ENCODE results near the gene SEMA3B.

DNA sequence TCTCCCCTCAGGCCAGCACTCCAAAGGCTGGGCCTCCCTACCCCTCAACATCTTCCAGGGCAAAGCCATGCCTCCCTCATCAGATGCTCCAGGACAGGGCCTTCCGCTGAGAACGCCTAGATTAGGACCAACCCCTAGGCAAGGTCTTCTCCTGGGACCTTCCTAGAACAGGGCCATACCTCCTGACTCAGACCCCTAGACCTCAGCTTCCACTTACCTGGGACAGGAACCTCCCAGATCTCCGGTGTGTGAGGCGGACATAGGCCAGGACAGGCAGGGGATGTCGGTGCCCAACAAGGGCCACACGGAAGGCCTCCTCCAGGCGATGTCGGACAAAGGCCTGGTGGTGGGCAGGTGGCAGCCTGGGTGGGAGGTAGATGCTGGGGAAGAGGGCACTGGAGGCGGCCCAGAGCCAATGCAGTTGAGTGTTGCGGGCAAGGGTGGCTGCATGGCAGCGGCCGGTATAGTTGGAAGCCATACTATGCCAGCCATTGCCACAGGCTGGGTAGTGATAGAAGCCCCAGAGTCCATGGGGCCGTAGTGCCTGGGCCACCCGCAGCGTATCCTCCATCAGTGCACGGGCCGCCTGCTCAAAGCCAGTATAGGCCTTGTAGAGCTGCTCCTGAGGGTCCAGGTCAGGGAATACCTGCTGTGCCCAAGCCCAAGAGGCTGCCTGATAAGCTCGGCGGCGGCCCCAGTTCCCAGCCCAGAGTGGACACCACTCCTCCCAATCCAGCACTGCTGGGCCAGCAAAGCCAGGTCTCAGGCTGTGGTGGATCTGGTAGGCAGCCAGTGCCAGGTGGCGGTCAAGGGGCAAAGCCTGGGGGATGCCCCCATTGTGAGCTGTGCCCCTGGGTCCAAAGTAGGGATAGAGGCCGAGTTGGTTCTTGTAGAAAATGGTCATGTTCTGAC lies 25.8 kb downstream of the SEMA3B start:
- TF ChIP-seq, protein P1, sequence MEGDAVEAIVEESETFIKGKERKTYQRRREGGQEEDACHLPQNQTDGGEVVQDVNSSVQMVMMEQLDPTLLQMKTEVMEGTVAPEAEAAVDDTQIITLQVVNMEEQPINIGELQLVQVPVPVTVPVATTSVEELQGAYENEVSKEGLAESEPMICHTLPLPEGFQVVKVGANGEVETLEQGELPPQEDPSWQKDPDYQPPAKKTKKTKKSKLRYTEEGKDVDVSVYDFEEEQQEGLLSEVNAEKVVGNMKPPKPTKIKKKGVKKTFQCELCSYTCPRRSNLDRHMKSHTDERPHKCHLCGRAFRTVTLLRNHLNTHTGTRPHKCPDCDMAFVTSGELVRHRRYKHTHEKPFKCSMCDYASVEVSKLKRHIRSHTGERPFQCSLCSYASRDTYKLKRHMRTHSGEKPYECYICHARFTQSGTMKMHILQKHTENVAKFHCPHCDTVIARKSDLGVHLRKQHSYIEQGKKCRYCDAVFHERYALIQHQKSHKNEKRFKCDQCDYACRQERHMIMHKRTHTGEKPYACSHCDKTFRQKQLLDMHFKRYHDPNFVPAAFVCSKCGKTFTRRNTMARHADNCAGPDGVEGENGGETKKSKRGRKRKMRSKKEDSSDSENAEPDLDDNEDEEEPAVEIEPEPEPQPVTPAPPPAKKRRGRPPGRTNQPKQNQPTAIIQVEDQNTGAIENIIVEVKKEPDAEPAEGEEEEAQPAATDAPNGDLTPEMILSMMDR (IDR thresholded peaks at IDR 0.05): no peak
- no peak for TF ChIP-seq POLR2A (IDR thresholded peaks at IDR 0.05)
- TF ChIP-seq POLR2AphosphoS5 (IDR thresholded peaks at IDR 0.05): no peak

All from prostate gland (tissue), 2 donors.